H1 (cell line): ENCODE results near the gene AMOTL2. TPM values are rescaled to one million over a fixed set of nuclear protein-coding genes. Genes with fewer than 3 reads are reported as not detected.

Experiments used
- BACH1 ChIP-seq: IDR thresholded peaks from 2 replicates; pipeline ENCODE4 v1.6.1; 2012; ENCODE audit warnings: low read length, improper control_type of control experiment
- CTBP2 ChIP-seq: IDR thresholded peaks from 2 replicates; pipeline ENCODE4 v1.7.0; 2011; ENCODE audit warnings: borderline replicate concordance, mild to moderate bottlenecking, moderate library complexity, mixed read lengths, low read length; ENCODE audit not compliant: insufficient read depth, insufficient read length
- JUND ChIP-seq: IDR thresholded peaks from 2 replicates; pipeline ENCODE4 v1.6.1; 2011; ENCODE audit warnings: mild to moderate bottlenecking, improper control_type of control experiment, low read length
- KDM4A ChIP-seq: IDR thresholded peaks from one replicate; pipeline ENCODE4 v1.7.1; 2012; ENCODE audit warnings: low read depth, mild to moderate bottlenecking, moderate library complexity, low read length, inconsistent platforms; ENCODE audit not compliant: severe bottlenecking
- SAP30 ChIP-seq: fragments of 300-600 bp; sonication (generic); IDR thresholded peaks from 2 replicates; pipeline ENCODE4 v1.7.1; 2012; ENCODE audit warnings: low read length, moderate library complexity, mild to moderate bottlenecking, inconsistent platforms; ENCODE audit not compliant: insufficient read depth, insufficient replicate concordance
- SP1 ChIP-seq: IDR thresholded peaks from 2 replicates; pipeline ENCODE4 v1.6.1; 2011; ENCODE audit warnings: low read depth, low read length
- SUZ12 ChIP-seq: fragments of 200-600 bp; sonication (generic); IDR thresholded peaks from 2 replicates; pipeline ENCODE4 v1.6.1; 2012; ENCODE audit warnings: mild to moderate bottlenecking, inconsistent platforms, low read length, moderate library complexity, mixed read lengths
- polyA plus RNA-seq, 7 experiments: library from polyadenylated mRNA; depleted of rRNA in 3 of 7; stranded (reverse) in 5 of 7; unstranded in 2 of 7; fragments of >200 nt in 5 of 7; fragments of 200-250 nt in 2 of 7; gene quantifications; 1 replicate in 5 of 7; 2 replicates in 1 of 7; 4 replicates in 1 of 7; pipeline versions ENCODE4 v1.2.1 to v1.2.3, GENCODE V29; 2011 to 2013; ENCODE audit warnings: missing spikeins in 2 of 7, mixed read lengths in 2 of 7
- total RNA-seq: library from RNA; stranded (reverse); fragmentation: NEBNext Ultra II Directional; extraction: Animal tissue kit (Norgen Biotek cat#: 25700); gene quantifications from 2 replicates; pipeline ENCODE4 v1.2.1, GENCODE V29; 2021
- TF ChIP-seq, protein P1 (sequence below), 3 experiments: IDR thresholded peaks; 1 replicate in 2 of 3; 2 replicates in 1 of 3; pipeline versions ENCODE4 v1.5.1 to v1.6.1; 2011; ENCODE audit warnings: low read length in 3 of 3, mild to moderate bottlenecking in 3 of 3, inconsistent platforms in 2 of 3, low read depth in 1 of 3, moderate library complexity in 1 of 3; ENCODE audit not compliant: insufficient read depth in 1 of 3; ENCODE audit errors: control extremely low read depth in 1 of 3

Gene AMOTL2
- total and polyA plus RNA-seq, 2 of the 8 experiments (the other 6 are each of a cell fraction or from before 2014, with no cell fraction given) = 19.0 to 63.7 TPM

DNA sequence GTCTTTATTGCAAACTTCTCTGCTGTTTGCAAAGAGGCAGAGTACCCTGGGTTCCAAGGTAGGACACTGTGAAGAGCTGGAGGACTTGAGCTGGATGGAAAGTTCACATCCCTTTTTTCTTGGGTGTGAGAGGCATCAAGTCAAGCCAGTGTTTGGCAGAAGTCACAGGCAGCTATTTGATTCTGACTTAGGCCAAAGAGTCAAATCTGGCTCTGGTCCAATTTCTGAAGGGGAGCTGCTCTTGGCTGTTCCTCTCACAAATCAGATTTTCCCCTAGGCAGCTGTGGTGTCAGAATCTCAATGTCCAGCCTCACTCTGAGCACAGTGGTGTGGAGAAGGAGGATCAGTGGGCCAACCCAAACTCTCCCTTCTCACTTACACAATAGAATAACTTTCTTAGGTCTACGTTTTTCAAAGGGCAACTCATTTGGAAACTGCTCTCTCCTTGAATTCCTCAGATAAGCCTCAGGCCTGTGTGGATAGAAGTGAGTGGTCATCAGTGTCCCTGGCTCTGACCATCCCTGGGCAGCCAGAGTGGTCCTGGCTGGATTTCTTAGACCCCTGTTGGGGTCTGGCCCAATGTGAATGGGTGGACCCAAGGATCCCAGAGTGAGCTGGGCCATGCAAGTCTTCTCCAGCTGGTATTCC is 18.2 kb upstream of the AMOTL2 start (continued):
- TF ChIP-seq CTBP2 (no peak), SP1 (no peak), BACH1 (no peak), KDM4A (no peak), JUND (no peak), SAP30 (no peak), SUZ12 (no peak)
- TF ChIP-seq, protein P1, sequence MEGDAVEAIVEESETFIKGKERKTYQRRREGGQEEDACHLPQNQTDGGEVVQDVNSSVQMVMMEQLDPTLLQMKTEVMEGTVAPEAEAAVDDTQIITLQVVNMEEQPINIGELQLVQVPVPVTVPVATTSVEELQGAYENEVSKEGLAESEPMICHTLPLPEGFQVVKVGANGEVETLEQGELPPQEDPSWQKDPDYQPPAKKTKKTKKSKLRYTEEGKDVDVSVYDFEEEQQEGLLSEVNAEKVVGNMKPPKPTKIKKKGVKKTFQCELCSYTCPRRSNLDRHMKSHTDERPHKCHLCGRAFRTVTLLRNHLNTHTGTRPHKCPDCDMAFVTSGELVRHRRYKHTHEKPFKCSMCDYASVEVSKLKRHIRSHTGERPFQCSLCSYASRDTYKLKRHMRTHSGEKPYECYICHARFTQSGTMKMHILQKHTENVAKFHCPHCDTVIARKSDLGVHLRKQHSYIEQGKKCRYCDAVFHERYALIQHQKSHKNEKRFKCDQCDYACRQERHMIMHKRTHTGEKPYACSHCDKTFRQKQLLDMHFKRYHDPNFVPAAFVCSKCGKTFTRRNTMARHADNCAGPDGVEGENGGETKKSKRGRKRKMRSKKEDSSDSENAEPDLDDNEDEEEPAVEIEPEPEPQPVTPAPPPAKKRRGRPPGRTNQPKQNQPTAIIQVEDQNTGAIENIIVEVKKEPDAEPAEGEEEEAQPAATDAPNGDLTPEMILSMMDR (IDR thresholded peaks at IDR 0.05; ENCODE audit: control extremely low read depth in 1 of 3, insufficient read depth in 1 of 3, low read depth in 1 of 3, low read length in 3 of 3) = no peak
